ENCODE results near the gene PLEKHA6. TPM values are rescaled to one million over a fixed set of nuclear protein-coding genes. Genes with fewer than 3 reads are reported as not detected.

PLEKHA6 gene
- 5.5 TPM for total RNA-seq (2021; ENCODE audit: unreplicated experiment)
- polyA plus RNA-seq (2012; ENCODE audit: insufficient read length): 0.53 TPM
- Bru-seq, nascent RNA: percentile 39 among the genes with signal in this experiment
- BruChase-seq, experiment 1, labeled RNA remaining after a 2-hour chase: percentile 40 among the genes with signal in this experiment
- BruChase-seq, experiment 2, labeled RNA remaining after a 6-hour chase: percentile 42 among the genes with signal in this experiment
- long read RNA-seq, partial matches to known transcripts: 1 of 4 reads
- long read RNA-seq, other reads (novel, unspliced or antisense): 3 of 4 reads

DNA sequence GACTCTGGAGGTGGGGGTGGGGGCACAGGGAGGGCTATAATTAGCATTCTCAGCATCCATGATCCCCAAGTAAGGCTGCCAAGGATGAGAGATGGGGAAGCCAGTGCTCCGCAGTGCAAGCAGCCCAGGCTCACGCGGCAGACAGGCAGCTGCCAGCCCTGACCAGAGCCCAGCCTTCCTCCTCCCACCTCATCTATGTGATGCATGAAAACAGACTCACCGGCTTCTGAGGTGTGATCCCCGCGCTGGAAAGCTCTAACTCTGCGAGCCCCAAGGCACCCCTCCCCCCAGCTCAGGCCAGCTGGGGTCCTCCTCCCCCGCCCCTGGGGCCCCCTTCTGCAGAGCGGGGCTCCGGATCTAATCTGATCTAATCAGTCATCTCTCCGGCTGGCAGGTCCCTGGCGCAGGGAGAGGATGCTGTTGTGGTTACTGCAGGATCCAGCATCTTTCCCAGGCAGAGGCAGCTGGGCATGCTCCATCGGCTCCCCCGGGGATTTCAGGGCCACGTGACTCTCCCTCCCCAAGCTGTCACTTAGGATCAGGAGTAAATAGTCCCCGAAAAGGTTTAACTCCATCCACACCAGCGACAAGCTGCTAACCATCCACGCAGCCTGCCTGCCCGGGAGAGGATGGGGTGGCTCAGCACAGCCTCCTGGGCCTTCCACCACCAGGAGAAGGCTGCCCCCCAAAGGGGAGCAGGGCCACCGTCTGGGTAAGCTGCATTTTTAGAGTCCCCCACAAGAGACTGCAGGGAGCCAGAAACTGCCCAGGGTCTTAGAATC is at the start of gene PLEKHA6:
Gene PLEKHA6, minus strand, starts transcription at position 456 of the 782 bp plus-strand sequence. CDS start 86,202 bp downstream, outside the sequence.
- Histone ChIP-seq H3K27ac (ENCODE audit: low read length) (no peak within 1 kb of the TSS), H3K4me3 (ENCODE audit: low read depth in 2 of 2, low read length in 2 of 2) (no peak within 1 kb of the TSS), H3K4me1 (ENCODE audit: control insufficient read depth, insufficient read depth, low read length) (peaks cover 5% of the 10 kb centered on the region; the same call in 1 of the 2 replicates), H3K27me3 (ENCODE audit: control insufficient read depth, insufficient read depth, low read length) (no peaks in the 10 kb centered on the region), H3K36me3 (ENCODE audit: control insufficient read depth, insufficient read depth, low read length) (no peaks in the 10 kb centered on the region), H3K9me3 (ENCODE audit: control insufficient read depth, insufficient read depth, low read depth, low read length) (no peaks in the 10 kb centered on the region)
- no peak for DNase-seq (ENCODE audit: low read depth, low spot score)
- ChIA-PET CTCF (interaction anchor here (0.5 to 0.7 kb wide), 3 partner anchors 11 to 129 kb away, joined by 3 read pairs; no protein-coding TSS in a partner anchor), POLR2A (no interaction called here)
- TF ChIP-seq, protein P1, sequence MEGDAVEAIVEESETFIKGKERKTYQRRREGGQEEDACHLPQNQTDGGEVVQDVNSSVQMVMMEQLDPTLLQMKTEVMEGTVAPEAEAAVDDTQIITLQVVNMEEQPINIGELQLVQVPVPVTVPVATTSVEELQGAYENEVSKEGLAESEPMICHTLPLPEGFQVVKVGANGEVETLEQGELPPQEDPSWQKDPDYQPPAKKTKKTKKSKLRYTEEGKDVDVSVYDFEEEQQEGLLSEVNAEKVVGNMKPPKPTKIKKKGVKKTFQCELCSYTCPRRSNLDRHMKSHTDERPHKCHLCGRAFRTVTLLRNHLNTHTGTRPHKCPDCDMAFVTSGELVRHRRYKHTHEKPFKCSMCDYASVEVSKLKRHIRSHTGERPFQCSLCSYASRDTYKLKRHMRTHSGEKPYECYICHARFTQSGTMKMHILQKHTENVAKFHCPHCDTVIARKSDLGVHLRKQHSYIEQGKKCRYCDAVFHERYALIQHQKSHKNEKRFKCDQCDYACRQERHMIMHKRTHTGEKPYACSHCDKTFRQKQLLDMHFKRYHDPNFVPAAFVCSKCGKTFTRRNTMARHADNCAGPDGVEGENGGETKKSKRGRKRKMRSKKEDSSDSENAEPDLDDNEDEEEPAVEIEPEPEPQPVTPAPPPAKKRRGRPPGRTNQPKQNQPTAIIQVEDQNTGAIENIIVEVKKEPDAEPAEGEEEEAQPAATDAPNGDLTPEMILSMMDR (IDR thresholded peaks at IDR 0.05): no peak
- TF ChIP-seq POLR2AphosphoS5 (IDR thresholded peaks at IDR 0.05; ENCODE audit: low read depth, low read length): no peak
- no peak for TF ChIP-seq TCF7L2 (IDR thresholded peaks at IDR 0.05; ENCODE audit: low read depth, low read length)
- no peak for TF ChIP-seq REST (IDR thresholded peaks at IDR 0.05; ENCODE audit: insufficient read depth in 1 of 2, low read depth in 2 of 2, low read length in 1 of 2)
- TF ChIP-seq SIN3A (IDR thresholded peaks at IDR 0.05; ENCODE audit: borderline replicate concordance, insufficient read depth, low read depth, low read length): no peak
- BruUV-seq (replicated peaks): no TSS peak
- in situ Hi-C loops (cut with HindIII; ENCODE audit: low pct_unique_long_range_greater_than_20kb, low sequenced_read_pairs): no loop called here
- peak; percentile 42; the same call in 1 of the 2 replicates for ATAC-seq
- intact Hi-C loops (cut with micrococcal nuclease; ENCODE audit: unreplicated experiment): loop anchor here (10.0 kb wide), 2 partner anchors 105 to 495 kb away; partner anchors contain the start of gene SNRPE

GRCh38 chr1:204409123-204409522 is 49.4 kb upstream of the PLEKHA6 start:
- in situ Hi-C loops (cut with HindIII; ENCODE audit: low pct_unique_long_range_greater_than_20kb, low sequenced_read_pairs): no loop called here
- intact Hi-C loops (cut with micrococcal nuclease; ENCODE audit: unreplicated experiment): no loop called here
- ATAC-seq: no peak

More at GRCh38 chr1:204409123-204409522, 49.4 kb upstream of the PLEKHA6 start:
- H3K4me1 ChIP-seq (ENCODE audit: control insufficient read depth, insufficient read depth, low read length): peaks cover 33% of the 10 kb centered on the region
- no peak for TF ChIP-seq POLR2AphosphoS5 (IDR thresholded peaks at IDR 0.05; ENCODE audit: low read depth, low read length)
- 0 out of 4 replicates have a peak, but pooled peaks of 1 of the 2 experiments have one; percentile 15 for TF ChIP-seq REST (IDR thresholded peaks at IDR 0.05; ENCODE audit: insufficient read depth in 1 of 2, low read depth in 2 of 2, low read length in 1 of 2)
- H3K36me3 ChIP-seq (ENCODE audit: control insufficient read depth, insufficient read depth, low read length): peaks cover 35% of the 10 kb centered on the region
- DNase-seq (ENCODE audit: low read depth, low spot score): no peak
- H3K9me3 ChIP-seq (ENCODE audit: control insufficient read depth, insufficient read depth, low read depth, low read length): no peaks in the 10 kb centered on the region
- POLR2A ChIA-PET: no interaction called here
- peak overlapping the region; percentile 95 for H3K27ac ChIP-seq (ENCODE audit: low read length)
- no TSS peak for BruUV-seq (replicated peaks)
- CTCF ChIA-PET: no interaction called here
- H3K4me3 ChIP-seq (ENCODE audit: low read depth in 2 of 2, low read length in 2 of 2): peak overlapping the region; percentile 82 to 99
- H3K27me3 ChIP-seq (ENCODE audit: control insufficient read depth, insufficient read depth, low read length): no peaks in the 10 kb centered on the region

Data from Panc1 (cell line).